Measurements from ENCODE around the gene FCHSD2. TPM values are rescaled to one million over a fixed set of nuclear protein-coding genes. Genes with fewer than 3 reads are reported as not detected.
"Not testable (repeated sequence)": the region's sequence is repeated elsewhere in the genome, so short reads cannot be mapped to it uniquely, and the experiment has no call there.

The FCHSD2 gene
- total RNA-seq, 2 experiments from 2014 or later = 29.2 to 30.8 TPM

DNA sequence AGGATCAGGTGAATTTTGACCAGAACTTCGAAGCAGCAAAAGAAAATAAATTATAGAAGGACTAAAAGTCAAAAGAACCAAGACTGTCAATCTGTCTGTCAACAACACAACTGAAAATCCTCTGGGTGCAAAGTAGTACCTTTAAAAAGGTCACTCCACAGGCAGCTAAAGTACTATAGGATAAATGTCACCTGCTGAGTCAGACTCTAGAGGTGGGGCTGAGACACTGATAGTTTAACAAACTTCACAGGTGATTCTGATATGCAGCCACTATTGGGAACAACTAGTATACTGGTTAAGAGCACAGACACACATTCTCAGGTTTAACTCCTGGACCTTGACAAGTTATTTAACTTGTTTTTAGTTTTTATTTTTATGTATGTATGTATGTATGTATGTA, 107.3 kb downstream of the FCHSD2 start:
- ChIA-PET POLR2A (no interaction called here), CTCF (interaction anchor here (1.1 to 2.1 kb wide), 3 partner anchors 10 to 138 kb away, joined by 4 to 6 read pairs (median 5); partner anchors contain the start of gene FCHSD2)

DNA sequence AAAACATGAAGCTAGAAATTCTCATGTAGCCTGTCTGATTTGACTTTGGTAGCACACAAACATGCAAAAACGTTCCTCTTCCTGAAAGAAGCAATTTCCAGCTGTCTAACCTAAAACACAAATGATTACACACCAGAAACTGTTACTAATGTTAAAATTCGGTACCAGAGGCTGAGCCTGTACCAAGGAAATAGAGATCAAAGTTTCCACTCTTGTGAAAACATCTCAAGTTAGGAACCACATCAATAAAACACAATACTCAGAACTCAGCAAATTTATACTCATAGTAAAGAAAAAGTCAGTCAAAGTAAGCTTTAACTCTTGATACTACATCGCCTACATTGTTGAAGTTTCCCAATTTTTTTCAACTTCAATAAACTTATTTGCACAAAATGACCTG, 107.8 kb downstream of the FCHSD2 start:
- ChIA-PET CTCF (interaction anchor here (1.6 to 2.1 kb wide), 2 partner anchors 9 to 108 kb away, joined by 5 to 6 read pairs; partner anchors contain the start of gene FCHSD2), POLR2A (no interaction called here)

DNA sequence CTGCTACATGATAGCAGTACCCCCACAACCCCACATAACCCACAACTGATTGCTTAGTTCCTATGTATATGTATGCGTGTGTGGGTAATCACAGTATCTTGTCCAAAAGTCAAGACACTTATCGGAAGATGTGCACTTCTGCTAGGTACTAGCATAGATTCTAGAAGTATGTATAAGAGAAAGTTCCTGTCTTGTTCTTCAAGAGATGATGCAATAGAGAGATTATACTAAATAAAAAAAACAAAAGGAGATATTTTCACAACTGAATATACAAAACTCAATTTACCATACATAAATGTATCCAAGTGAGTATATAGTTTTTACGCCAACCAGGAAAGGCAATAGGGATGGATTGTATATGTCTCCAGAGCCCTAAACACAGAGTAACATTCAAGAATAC, 112.0 kb downstream of the FCHSD2 start:
- ChIA-PET POLR2A (no interaction called here), CTCF (no interaction called here)

DNA sequence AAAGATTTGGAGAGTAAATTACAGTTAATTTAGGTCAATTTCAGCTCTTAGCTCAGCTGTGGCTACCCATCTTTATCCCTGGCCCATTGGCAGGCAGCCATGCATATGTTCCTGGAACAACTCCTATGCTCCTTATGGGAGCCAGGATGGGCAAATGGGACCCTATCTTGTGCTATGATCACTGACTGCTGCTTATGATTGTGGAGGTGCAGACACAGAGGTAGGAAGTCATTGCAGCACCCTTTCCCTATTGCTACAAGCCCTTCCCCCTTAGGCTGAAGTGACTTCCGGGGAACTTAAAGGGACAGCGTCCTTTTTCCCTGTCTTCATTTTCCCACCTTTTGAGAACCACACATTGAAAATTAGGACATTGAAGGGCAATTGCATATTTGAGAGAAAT, 112.7 kb downstream of the FCHSD2 start:
- POLR2A ChIA-PET = no interaction called here
- CTCF ChIA-PET = no interaction called here

DNA sequence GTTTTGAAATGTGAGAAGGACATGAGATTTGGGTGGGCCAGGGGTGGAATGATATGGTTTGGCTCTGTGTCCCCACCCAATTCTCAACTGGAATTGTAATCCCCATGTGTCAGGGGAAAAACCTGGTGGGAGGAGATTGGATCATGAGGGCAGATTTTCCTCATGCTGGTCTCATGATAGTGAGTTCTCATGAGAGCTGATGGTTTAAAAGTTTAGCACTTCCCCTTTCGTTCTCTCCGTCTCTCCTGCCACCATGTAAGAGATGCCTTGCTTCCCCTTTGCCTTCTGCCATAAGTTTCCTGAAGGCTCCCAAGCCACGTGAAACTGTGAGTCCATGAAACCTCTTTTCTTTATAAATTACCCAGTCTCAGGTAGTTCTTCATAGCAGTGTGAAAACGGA, 113.5 kb downstream of the FCHSD2 start:
- POLR2A ChIA-PET = no interaction called here
- CTCF ChIA-PET = no interaction called here

DNA sequence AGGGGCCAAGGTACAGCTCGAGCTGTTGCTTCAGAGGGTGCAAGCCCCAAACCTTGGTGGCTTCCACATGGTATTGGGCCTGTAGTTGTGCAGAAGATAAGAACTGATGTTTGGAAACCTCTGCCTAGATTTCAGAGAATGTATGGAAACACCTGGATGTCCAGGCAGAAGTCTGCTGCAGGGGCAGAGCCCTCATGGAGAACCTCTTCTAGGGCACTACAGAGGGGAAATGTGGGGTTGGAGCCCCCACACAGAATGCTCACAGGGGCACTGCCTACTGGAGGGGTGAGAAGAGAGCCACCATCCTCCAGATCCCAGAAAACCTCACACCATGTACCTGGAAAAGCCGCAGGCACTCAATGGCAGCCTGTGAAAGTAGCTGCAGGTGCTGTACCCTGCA, 114.3 kb downstream of the FCHSD2 start:
- POLR2A ChIA-PET, CTCF ChIA-PET: not testable (repeated sequence)

DNA sequence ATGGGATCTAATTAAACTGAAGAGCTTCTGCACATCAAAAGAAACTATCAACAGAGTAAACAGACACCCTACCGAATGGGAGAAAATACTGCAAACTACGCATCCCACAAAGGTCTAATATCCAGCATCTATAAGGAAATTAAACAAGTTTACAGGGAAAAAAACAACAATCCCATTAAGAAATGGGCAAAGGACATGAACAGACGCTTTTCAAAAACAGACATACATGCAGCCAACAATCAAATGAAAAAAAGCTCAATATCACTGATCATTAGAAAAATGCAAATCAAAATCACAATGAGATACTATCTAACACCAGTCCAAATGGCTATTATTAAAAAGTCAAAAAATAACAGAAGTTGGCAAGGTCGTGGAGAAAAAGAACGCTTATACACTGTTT, 117.5 kb downstream of the FCHSD2 start:
- POLR2A ChIA-PET = no interaction called here

DNA sequence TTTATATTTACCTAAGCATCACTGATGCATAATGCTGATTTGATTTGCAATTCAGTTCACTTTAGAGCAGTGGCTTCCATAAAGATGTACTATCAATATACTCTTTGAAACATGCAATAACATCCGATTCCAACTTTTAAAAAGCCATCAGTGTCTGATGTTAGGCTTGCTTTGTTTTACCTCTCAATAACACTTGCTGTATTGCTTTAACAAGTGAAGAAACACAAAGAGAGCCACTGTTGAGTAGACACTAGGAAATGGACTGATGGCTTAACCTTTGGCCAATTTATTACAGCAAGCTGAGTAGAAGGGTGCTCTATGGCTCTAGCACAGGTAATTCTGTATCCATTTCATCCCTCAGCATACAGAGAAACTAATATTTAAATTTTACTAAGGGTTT, 122.1 kb downstream of the FCHSD2 start:
- ChIA-PET POLR2A (no interaction called here), CTCF (no interaction called here)

More for the DNA sequence above, 117.5 kb downstream of the FCHSD2 start:
- CTCF ChIA-PET = interaction anchor here (2.2 kb wide), 1 partner anchor 10 kb away, joined by 5 read pairs; no protein-coding TSS in a partner anchor

DNA sequence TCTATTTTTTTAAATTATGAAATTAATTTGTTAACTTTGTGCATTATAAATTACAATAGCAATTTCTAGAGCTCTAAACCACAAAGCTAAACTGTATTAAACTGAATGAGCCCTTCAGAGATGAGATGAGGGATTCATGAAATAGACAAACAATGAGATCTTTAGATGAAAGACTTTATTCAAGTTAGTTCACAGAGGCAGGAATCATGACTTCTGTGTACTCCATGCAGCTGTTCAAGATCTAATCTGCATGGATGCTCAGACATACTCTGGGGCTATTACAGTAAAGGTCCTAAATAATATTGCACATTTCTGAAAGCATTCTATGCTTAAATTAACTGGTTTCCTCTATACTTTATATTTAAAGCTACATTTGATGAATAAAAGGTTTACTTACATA, 122.7 kb downstream of the FCHSD2 start:
- ChIA-PET POLR2A (no interaction called here), CTCF (no interaction called here)

DNA sequence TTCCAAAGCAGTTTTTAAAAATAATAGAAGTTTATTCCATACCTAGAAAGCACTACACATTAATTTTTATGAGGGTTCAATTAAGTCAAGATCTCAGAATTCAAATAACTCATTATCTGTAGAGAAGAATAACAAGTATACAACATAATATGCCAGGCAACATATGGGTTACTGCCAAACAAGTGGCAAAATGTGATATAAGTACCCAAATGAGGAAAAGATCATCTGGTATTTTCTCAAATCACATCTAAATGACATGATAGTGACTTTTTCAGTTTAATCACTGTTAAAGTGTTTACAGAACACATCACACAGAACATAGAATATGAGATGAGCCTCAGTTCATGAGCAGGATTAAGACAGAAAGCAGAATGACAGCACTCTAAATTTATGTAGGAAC, 123.3 kb downstream of the FCHSD2 start:
- ChIA-PET POLR2A (no interaction called here), CTCF (no interaction called here)

DNA sequence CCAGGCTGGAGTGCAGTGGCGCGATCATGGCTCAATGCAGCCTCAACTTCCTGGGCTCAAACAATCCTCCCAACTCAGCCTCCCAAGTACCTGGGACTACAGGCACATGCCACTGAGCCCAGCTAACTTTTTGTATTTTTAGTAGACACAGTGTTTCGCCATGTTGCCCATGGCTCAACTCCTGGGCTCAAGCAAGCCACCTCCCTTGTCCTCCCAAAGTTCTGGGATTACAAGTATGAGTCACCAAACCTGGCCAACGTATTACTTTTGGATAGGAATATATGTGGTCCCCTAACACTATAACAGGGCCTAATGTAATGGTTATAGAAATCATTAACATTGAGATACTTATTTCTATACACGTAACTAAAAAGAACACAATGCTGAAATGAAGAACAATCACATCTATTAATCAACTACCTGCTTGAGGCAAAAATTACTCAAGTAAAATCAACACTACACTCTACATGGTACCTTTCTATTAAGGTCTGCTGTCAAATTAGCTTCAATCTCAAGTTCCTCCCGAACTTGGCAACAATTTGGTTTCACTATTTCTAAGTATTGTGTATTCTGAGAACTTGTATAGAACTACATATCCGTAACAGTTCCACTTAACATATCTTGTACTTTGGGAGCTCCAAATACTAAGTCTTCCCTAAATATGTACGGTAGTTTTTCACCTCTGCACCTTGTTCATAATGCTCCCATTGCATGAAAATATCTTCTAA, 124.9 kb downstream of the FCHSD2 start:
- POLR2A ChIA-PET = no interaction called here
- CTCF ChIA-PET = interaction anchor here (0.6 kb wide), 1 partner anchor 207 kb away, joined by 3 read pairs; no protein-coding TSS in a partner anchor

DNA sequence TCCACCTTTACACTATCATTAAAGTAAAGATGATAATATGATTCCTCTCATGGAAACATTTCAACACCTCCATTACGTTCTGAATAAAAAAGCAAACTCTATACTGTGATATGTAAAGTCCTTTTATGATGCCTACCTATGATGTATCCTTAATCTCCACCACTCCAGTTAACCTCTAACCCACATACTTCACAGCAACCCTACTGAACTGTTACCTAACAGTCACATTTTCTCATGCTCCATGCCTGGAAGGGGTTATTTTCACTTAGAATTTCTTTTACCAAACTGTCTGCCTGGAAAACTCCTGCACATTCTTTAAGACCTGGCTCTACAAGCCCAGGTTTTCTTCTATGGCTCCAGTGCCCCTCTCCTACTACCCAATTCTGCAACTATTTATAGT, 129.1 kb downstream of the FCHSD2 start:
- POLR2A ChIA-PET = no interaction called here
- CTCF ChIA-PET = no interaction called here

DNA sequence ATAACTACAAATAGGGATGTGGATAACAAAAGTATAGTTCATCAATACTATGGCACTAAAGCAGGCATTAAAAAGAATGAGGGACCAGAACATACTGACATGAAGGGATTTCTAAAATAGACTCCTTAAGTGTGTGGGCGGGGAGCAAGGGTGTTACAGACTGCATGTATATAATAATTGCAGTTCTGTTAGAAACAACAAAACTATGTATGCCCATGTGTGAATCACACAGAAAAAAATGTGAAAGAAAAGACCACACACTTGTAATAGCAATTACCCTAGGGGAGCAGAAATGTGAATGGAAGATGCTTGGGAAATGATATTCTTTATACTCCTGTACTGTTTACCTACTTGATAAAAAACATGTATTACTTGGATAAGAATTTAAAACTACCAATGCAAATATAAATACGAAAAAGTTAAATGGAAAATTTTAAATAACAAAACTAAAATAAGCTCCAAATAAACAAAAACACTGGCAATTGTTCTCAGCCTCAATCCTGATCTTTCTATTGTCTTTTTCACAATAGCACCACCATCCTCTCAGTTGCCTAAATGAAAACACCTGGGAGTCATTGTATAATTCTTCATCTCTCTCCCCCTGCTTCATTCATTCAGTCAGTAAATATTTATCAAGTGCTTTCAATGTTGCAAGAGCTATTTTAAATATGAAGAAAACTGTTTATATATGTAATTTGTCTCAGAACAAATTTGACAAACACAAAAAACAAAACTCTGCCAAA, 129.8 kb downstream of the FCHSD2 start:
- POLR2A ChIA-PET = no interaction called here
- CTCF ChIA-PET = no interaction called here

DNA sequence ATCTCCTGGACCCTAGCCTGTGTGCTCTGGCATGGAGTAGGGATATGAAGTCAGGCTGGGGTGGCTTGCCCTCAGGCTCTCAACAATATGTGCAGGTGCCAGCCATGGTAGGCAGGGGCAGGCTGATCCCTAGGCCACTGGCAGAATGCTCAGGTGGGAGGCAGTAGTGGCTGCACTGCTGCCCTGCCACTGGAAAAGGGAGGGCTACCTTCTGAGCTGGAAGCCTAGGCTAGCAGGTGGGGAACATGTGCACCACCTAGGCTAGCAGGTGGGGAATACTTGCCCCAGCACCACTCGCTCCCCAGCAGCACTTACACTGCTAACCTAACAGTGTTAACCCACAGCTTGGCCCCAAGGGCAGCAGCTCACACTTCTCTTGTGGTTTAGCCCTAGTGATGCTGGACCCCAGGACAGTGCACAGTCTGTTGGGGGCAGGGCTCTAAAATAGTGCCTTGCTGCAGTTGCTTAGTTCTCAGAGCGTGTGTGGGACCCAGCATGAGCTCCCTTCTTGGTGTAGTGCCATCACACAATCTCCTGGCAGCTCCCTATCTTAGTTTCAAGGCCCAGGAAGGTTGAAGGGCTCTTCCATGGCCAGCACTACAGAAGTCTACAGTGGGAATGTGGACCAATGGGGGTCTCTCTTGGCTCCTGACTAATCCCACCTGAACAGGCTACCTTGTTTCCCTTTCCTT, 130.8 kb downstream of the FCHSD2 start:
- POLR2A ChIA-PET = no interaction called here
- CTCF ChIA-PET = interaction anchor here (0.5 kb wide), 1 partner anchor 144 kb away, joined by 4 read pairs; no protein-coding TSS in a partner anchor

DNA sequence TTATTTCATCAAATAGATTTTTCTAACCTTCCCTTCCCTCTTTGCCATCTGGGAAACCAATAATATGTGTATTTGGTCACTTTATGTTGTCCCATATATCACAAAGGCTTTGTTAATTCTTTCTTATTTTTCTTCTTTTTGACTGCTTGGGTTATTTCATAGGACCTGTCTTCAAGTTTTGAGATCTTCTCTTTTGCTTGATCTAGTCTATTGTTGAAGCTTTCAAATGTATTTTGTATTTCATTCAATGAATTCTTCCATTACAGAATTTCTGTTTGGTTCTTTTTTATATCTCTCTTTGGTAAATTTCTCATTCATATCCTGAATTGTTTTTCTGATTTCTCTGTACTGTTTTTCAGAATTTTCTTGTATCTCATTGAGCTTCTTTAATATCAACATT, 132.1 kb downstream of the FCHSD2 start:
- POLR2A ChIA-PET = no interaction called here
- CTCF ChIA-PET = no interaction called here

DNA sequence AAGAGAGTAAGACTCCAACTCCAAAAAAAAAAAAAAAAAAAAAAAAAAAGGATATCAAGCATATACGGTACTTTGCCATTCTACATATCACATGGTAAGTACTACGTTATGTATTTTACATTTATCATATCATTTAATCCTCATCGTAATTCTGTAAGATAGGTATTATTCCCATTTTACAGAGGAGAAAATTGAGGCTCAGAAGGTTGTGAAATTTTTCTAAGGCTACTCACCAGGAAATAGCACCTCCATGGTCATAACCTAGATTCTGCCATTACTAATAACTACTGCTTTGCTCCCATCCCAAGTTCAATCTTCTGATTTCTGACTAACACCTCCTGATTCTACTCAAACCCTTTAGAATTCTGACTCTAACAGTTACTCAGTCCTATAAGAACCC, 138.0 kb downstream of the FCHSD2 start:
- POLR2A ChIA-PET = no interaction called here
- CTCF ChIA-PET = no interaction called here

DNA sequence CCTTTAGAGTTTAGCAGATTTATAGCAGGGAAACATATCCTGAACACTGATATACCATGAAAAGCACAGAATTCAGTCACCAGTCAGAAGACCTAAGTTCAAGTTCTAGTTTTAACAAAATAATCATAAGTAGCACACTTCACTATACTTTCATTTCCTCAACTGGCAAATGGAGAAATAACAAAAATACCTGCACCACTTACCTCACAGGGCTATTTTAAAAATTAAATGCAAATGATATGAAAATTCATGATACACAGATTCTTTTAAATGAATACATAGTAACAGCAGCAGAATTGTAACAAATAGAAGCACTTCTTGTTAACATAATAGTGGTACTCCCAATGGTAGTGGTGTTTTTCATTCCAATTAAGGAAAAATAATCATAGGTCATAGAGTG, 139.0 kb downstream of the FCHSD2 start:
- ChIA-PET POLR2A (no interaction called here), CTCF (no interaction called here)

DNA sequence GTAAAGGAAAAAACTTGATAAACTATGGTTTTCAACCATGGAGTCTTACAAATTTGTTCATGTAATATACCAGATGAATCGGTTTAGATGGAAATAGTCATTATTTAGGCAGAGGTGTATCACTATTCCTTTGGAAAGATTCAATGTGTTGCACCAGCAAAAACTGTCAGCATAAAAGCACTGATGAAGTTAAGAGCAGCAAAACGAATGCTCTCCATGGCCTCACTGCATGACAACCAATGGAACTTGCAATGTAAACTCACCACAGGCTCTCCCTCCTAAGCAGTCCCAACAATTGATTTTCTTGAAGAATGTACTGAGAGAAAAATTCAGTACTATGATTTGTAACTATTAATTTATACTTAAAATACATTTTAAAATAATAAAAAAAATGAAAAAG, 139.9 kb downstream of the FCHSD2 start:
- CTCF ChIA-PET = no interaction called here

DNA sequence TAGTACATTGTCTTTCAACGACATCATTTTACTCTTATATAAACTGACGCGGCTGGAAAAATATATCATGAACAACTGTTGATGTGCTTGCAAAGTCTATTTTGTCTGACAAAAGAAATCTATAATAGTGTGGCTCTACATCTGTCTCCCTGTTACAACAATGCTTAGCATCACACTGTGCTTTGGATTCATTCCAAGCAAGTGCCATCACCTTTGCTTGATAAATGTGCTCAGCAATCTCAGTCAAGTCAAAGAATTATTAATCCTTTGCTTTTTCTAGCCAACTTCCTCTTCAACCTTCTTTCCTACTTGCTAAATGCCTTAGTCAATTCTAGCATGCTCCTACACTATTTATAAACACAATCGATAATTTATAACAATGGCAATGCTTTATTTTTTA, 140.5 kb downstream of the FCHSD2 start:
- POLR2A ChIA-PET = no interaction called here

More for the DNA sequence above, 139.9 kb downstream of the FCHSD2 start:
- POLR2A ChIA-PET = no interaction called here

DNA sequence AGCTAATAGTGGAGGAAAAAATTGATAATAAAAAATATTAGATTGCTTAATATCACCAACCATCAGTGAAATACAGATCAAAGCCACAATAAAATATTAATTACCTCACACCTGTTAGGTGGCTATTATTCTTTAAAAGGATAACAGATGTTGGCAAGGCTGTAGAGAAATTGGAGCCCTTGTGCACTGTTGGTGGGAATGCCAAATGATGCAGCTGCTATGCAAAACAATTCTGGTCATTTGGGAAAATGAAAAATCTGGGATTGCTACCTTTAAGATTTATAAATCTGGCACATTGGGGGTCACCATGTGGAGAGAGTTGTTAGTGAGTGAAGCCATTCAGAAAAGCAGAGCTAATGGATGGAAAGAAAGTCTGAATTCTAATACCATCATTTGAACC, 143.4 kb downstream of the FCHSD2 start:
- POLR2A ChIA-PET = no interaction called here
- CTCF ChIA-PET = no interaction called here

More for the DNA sequence above, 140.5 kb downstream of the FCHSD2 start:
- CTCF ChIA-PET = no interaction called here

DNA sequence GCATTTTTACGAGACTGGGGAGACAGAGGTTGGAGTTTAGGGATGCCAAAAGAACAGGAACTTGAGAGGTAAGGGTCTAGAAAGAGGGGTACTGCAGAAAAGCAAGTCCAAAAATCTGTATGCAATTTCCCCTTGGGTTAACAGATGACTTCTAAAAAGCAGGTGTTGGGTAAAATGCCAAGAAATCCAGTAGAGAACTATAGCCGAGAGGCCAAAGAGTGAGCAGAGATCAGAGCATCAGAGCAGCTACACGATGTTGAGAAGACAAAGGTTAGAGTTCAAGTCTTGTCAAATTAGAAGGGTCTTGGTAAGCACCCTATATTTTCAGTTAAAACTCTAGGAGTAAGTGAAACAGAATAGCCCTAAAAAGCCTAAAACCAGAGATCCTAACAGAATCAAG, 145.2 kb downstream of the FCHSD2 start:
- CTCF ChIA-PET = no interaction called here

More for the DNA sequence above, 145.2 kb downstream of the FCHSD2 start:
- POLR2A ChIA-PET = no interaction called here

Measured in activated CD8-positive, alpha-beta memory T cell treated with anti-CD3 and anti-CD28 coated beads for 36 hours (primary cell).